ENCODE results near the gene FCN2.

- TF ChIP-seq PCBP2 (optimal IDR thresholded peaks at IDR 0.05; ENCODE audit: low read depth, low read length, poor library complexity, severe bottlenecking), result no peak
- no peak for TF ChIP-seq ZFP36 (IDR thresholded peaks at IDR 0.05; ENCODE audit: borderline replicate concordance, low read depth, low read length, partially characterized antibody)
- TF ChIP-seq TFDP2 (CRISPR knock-in tag; IDR thresholded peaks at IDR 0.05), result no peak
- no peak for TF ChIP-seq ARHGAP35 (CRISPR knock-in tag; IDR thresholded peaks at IDR 0.05; ENCODE audit: borderline replicate concordance)
- no peak for TF ChIP-seq E2F1 (CRISPR knock-in tag; IDR thresholded peaks at IDR 0.05)
- no peak for TF ChIP-seq ZNF232 (CRISPR knock-in tag; IDR thresholded peaks at IDR 0.05; ENCODE audit: borderline replicate concordance)
- TF ChIP-seq CHD2 (IDR thresholded peaks at IDR 0.05; ENCODE audit: low read depth, low read length), result no peak
- TF ChIP-seq ATF3 (CRISPR knock-in tag; IDR thresholded peaks at IDR 0.05), result no peak
Measured at GRCh38 chr9:134928436-134929192, 48.0 kb downstream of the FCN2 start.

All from HepG2 (cell line).